GF-D8 (cell line): Measurements from ENCODE around the gene EEF1G.
"Not testable (repeated sequence)": the region's sequence is repeated elsewhere in the genome, so short reads cannot be mapped to it uniquely, and the experiment has no call there.

Source experiments
- DNase-seq: peaks from one replicate; lab custom pipeline; 2025; lab: John Stamatoyannopoulos, UW

Gene EEF1G

GRCh38 chr11:62554387-62555167 lies 19.1 kb downstream of the EEF1G start:
- DNase-seq: no peak

- no peak for DNase-seq
These were observed 19.8 kb downstream of the EEF1G start for GRCh38 chr11:62553839-62554361.

- peak; percentile 67 for DNase-seq
These were observed 20.4 kb downstream of the EEF1G start for GRCh38 chr11:62553080-62553838.

GRCh38 chr11:62552485-62553079 lies 21.1 kb downstream of the EEF1G start:
- DNase-seq: no peak

- DNase-seq: not testable (repeated sequence)
These were observed 23.2 kb downstream of the EEF1G start for GRCh38 chr11:62550478-62550877.

GRCh38 chr11:62548545-62549335 lies 25.0 kb downstream of the EEF1G start:
- no peak for DNase-seq

- no peak for DNase-seq
These were observed 25.9 kb downstream of the EEF1G start for GRCh38 chr11:62547691-62548281.

- DNase-seq: no peak
These were observed 26.6 kb downstream of the EEF1G start for GRCh38 chr11:62546929-62547625.

GRCh38 chr11:62546244-62546928 lies 27.3 kb downstream of the EEF1G start, which contains the start of gene AHNAK:
AHNAK (minus strand) TSS chr11:62546806; CDS start chr11:62536098, 10,708 bp downstream.
- peak; percentile 20 for DNase-seq

- peak; percentile 12 for DNase-seq
These were observed 28.1 kb downstream of the EEF1G start for GRCh38 chr11:62545437-62546243.

GRCh38 chr11:62544581-62545436 lies 28.9 kb downstream of the EEF1G start:
- no peak for DNase-seq

- no peak for DNase-seq
These were observed 29.8 kb downstream of the EEF1G start for GRCh38 chr11:62543680-62544444.

GRCh38 chr11:62542750-62543567 lies 30.7 kb downstream of the EEF1G start:
- no peak for DNase-seq

- DNase-seq: no peak
These were observed 31.5 kb downstream of the EEF1G start for GRCh38 chr11:62542111-62542745.

- no peak for DNase-seq
These were observed 32.6 kb downstream of the EEF1G start for GRCh38 chr11:62540804-62541701.
